Measurements from ENCODE around the gene MAJIN. TPM values are rescaled to one million over a fixed set of nuclear protein-coding genes. Genes with fewer than 3 reads are reported as not detected.

Gene MAJIN
- total RNA-seq, 2 donors from 2014 or later: 7.4 TPM; not detected in 1

MicroRNAs encoded within 50 kb of the gene (microRNA counts, 767-probe panel; counts per million panel counts)
- 2,648 to 2,903 counts per million in 2 donors for microRNA hsa-miR-192-5p

Small RNAs within 50 kb of the gene (microRNA-seq; reads per million reads assigned to microRNA genes)
- gene MIR6749 (not detected), gene MIR6750 (0.25 reads per million), gene MIR6879 (not detected)

Small RNAs within 50 kb of the gene (small RNA-seq; reads per million reads assigned to genes)
- gene MIR6749: 0 reads per million in 2 donors
- 0 reads per million in 2 donors for gene MIR6750
- gene MIR6879: 0.09 to 0.20 reads per million in 2 donors

Other genes with a start within 250 kb of the MAJIN start
- 10 to 100 TPM in 1 of 2 donors, under 1 TPM in 1; 0.46 to 26.8 TPM for gene NRXN2, start 248.9 kb downstream of the MAJIN start, total RNA-seq
- gene RASGRP2, start 228.0 kb downstream of the MAJIN start, total RNA-seq: 10 to 100 TPM; 13.3 to 28.7 TPM
- gene PYGM, start 212.1 kb downstream of the MAJIN start, total RNA-seq: 10 to 100 TPM in 1 of 2 donors, 1 to 10 TPM in 1; 8.0 to 22.4 TPM
- gene SF1, start 193.6 kb downstream of the MAJIN start, total RNA-seq: 100 to 1,000 TPM; 263 to 409 TPM
- 10 to 100 TPM; 10.7 to 35.8 TPM for gene MAP4K2, start 168.9 kb downstream of the MAJIN start, total RNA-seq
- 10 to 100 TPM; 27.9 to 45.5 TPM for gene MEN1, start 161.6 kb downstream of the MAJIN start, total RNA-seq
- gene CDC42BPG, start 127.5 kb downstream of the MAJIN start, total RNA-seq: 10 to 100 TPM; 17.2 to 24.0 TPM
- gene EHD1, start 93.5 kb downstream of the MAJIN start, total RNA-seq: 100 to 1,000 TPM in 1 of 2 donors, 10 to 100 TPM in 1; 38.8 to 104 TPM
- 10 to 100 TPM; 38.4 to 66.1 TPM for gene ATG2A, start 54.9 kb downstream of the MAJIN start, total RNA-seq
- 10 to 100 TPM; 14.1 to 32.6 TPM for gene PPP2R5B, start 47.4 kb downstream of the MAJIN start, total RNA-seq
- not detected for gene GPHA2, start 36.2 kb downstream of the MAJIN start, total RNA-seq
- gene BATF2, start 24.9 kb upstream of the MAJIN start, total RNA-seq: 1 to 10 TPM; 1.5 TPM
- 100 to 1,000 TPM in 1 of 2 donors, 10 to 100 TPM in 1; 86.5 to 135 TPM for gene ARL2, start 42.1 kb upstream of the MAJIN start, total RNA-seq
- gene SNX15, start 55.3 kb upstream of the MAJIN start, total RNA-seq: 10 to 100 TPM; 23.4 to 25.2 TPM
- gene SAC3D1, start 69.1 kb upstream of the MAJIN start, total RNA-seq: 10 to 100 TPM; 25.0 to 29.4 TPM
- 10 to 100 TPM in 1 of 2 donors, 1 to 10 TPM in 1; 8.5 to 15.6 TPM for gene NAALADL1, start 86.4 kb upstream of the MAJIN start, total RNA-seq
- 10 to 100 TPM in 1 of 2 donors, 1 to 10 TPM in 1; 2.3 to 17.8 TPM for gene CDCA5, start 111.9 kb upstream of the MAJIN start, total RNA-seq
- 10 to 100 TPM; 61.6 to 62.6 TPM for gene ZFPL1, start 112.1 kb upstream of the MAJIN start, total RNA-seq
- gene VPS51, start 124.1 kb upstream of the MAJIN start, total RNA-seq: 100 to 1,000 TPM; 323 to 542 TPM
- gene TM7SF2, start 139.8 kb upstream of the MAJIN start, total RNA-seq: 100 to 1,000 TPM in 1 of 2 donors, 10 to 100 TPM in 1; 73.9 to 185 TPM
- 10 to 100 TPM; 32.7 to 37.8 TPM for gene ZNHIT2, start 145.6 kb upstream of the MAJIN start, total RNA-seq
- 100 to 1,000 TPM; 654 to 691 TPM for gene FAU, start 150.0 kb upstream of the MAJIN start, total RNA-seq
- 100 to 1,000 TPM in 1 of 2 donors, 10 to 100 TPM in 1; 99.9 to 113 TPM for gene MRPL49, start 150.2 kb upstream of the MAJIN start, total RNA-seq
- 100 to 1,000 TPM in 1 of 2 donors, 10 to 100 TPM in 1; 89.7 to 108 TPM for gene SYVN1, start 162.4 kb upstream of the MAJIN start, total RNA-seq
- not detected for gene SPDYC, start 198.1 kb upstream of the MAJIN start, total RNA-seq
- gene CAPN1, start 209.8 kb upstream of the MAJIN start, total RNA-seq: 100 to 1,000 TPM; 215 to 374 TPM

All from prostate gland (tissue), 2 donors.